ENCODE measurements around the gene BAAT. TPM values are rescaled to one million over a fixed set of nuclear protein-coding genes. Genes with fewer than 3 reads are reported as not detected.

The BAAT gene
- polyA plus RNA-seq, 1 donor: 0.60 TPM

- no peaks in the 10 kb centered on the region for H3K9me3 ChIP-seq (ENCODE audit: control insufficient read depth, low read depth, low read length)
- no peaks in the 10 kb centered on the region for H3K27me3 ChIP-seq (ENCODE audit: control insufficient read depth, insufficient read depth, low read length)
- H3K36me3 ChIP-seq (ENCODE audit: control insufficient read depth, insufficient read depth, low read length): no peaks in the 10 kb centered on the region
- H3K27ac ChIP-seq (ENCODE audit: low read length): no peak overlapping the region
- H3K4me3 ChIP-seq (ENCODE audit: low read length): no peak overlapping the region
- DNase-seq: no peak
- peaks cover 15% of the 10 kb centered on the region for H3K4me1 ChIP-seq (ENCODE audit: control insufficient read depth, insufficient read depth, low read length)
- WGBS (ENCODE audit: insufficient coverage, low lambda C conversion rate): no CpG with 5 or more reads among the region's 5 CpGs
Observed at GRCh38 chr9:101362450-101362849, 22.4 kb downstream of the BAAT start.

DNA sequence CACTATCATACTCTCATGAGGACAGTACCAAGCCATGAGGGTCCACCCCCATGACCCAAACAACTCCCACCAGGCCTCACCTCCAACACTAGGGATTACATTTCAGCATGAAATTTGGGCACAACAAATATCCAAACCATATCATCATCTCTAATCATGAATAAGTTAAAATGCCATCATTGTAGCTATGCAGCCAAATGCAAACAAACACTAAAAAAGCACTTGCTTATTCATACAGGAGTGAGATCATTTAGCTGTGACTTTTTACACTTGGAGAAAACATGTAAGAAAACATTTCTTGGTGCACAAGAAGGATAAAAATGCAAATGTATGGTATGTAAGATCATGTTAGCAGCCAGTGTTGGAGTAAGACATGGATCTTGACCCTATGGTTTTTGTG, 24.2 kb downstream of the BAAT start:
- Histone ChIP-seq H3K4me1 (ENCODE audit: control insufficient read depth, insufficient read depth, low read length) (peaks cover 7% of the 10 kb centered on the region), H3K36me3 (ENCODE audit: control insufficient read depth, insufficient read depth, low read length) (no peaks in the 10 kb centered on the region), H3K4me3 (ENCODE audit: low read length) (no peak overlapping the region), H3K9me3 (ENCODE audit: control insufficient read depth, low read depth, low read length) (no peaks in the 10 kb centered on the region), H3K27me3 (ENCODE audit: control insufficient read depth, insufficient read depth, low read length) (no peaks in the 10 kb centered on the region), H3K27ac (ENCODE audit: low read length) (no peak overlapping the region)
- no peak for DNase-seq

DNA sequence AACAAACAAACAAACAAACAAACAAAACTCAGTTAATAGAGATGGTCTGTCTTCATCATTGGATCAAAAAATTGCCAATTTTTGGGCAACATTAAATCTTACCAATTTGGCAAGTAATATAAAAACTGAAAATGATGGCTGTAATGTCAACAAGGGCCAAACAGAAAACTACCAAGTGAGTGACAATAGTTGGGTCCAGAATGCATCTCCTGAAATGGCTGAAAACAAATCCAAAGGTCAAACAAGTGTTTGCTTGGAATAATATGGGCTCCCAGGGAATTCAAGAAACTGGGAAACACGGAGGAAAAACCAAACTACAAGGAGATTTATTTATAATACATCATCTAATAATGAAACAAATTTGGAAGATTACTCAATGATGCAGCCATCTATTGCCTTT, 25.1 kb downstream of the BAAT start:
- Histone ChIP-seq H3K4me1 (ENCODE audit: control insufficient read depth, insufficient read depth, low read length) (peaks cover 14% of the 10 kb centered on the region), H3K4me3 (ENCODE audit: low read length) (no peak overlapping the region), H3K36me3 (ENCODE audit: control insufficient read depth, insufficient read depth, low read length) (no peaks in the 10 kb centered on the region), H3K27me3 (ENCODE audit: control insufficient read depth, insufficient read depth, low read length) (no peaks in the 10 kb centered on the region), H3K27ac (ENCODE audit: low read length) (no peak overlapping the region), H3K9me3 (ENCODE audit: control insufficient read depth, low read depth, low read length) (no peaks in the 10 kb centered on the region)
- no CpG with 5 or more reads among the region's 1 CpG for WGBS (ENCODE audit: insufficient coverage, low lambda C conversion rate)
- DNase-seq: no peak

GRCh38 chr9:101356619-101357018, 28.2 kb downstream of the BAAT start:
- H3K36me3 ChIP-seq (ENCODE audit: control insufficient read depth, insufficient read depth, low read length): no peaks in the 10 kb centered on the region
- no peaks in the 10 kb centered on the region for H3K9me3 ChIP-seq (ENCODE audit: control insufficient read depth, low read depth, low read length)
- H3K4me1 ChIP-seq (ENCODE audit: control insufficient read depth, insufficient read depth, low read length): peaks cover 29% of the 10 kb centered on the region
- no peak for DNase-seq
- no peaks in the 10 kb centered on the region for H3K27me3 ChIP-seq (ENCODE audit: control insufficient read depth, insufficient read depth, low read length)
- no peak overlapping the region for H3K4me3 ChIP-seq (ENCODE audit: low read length)
- WGBS (ENCODE audit: insufficient coverage, low lambda C conversion rate): no CpG with 5 or more reads among the region's 1 CpG
- H3K27ac ChIP-seq (ENCODE audit: low read length): no peak overlapping the region

GRCh38 chr9:101354765-101355708, 29.8 kb downstream of the BAAT start:
- H3K27ac ChIP-seq (ENCODE audit: low read length): peak overlapping the region; percentile 89
- no peaks in the 10 kb centered on the region for H3K9me3 ChIP-seq (ENCODE audit: control insufficient read depth, low read depth, low read length)
- peak; percentile 31 to 67 for DNase-seq
- H3K4me3 ChIP-seq (ENCODE audit: low read length): no peak overlapping the region
- peaks cover 29% of the 10 kb centered on the region for H3K4me1 ChIP-seq (ENCODE audit: control insufficient read depth, insufficient read depth, low read length)
- 30% methylated on average over 3 of the region's 7 CpGs for WGBS (ENCODE audit: insufficient coverage, low lambda C conversion rate)
- H3K36me3 ChIP-seq (ENCODE audit: control insufficient read depth, insufficient read depth, low read length): no peaks in the 10 kb centered on the region
- no peaks in the 10 kb centered on the region for H3K27me3 ChIP-seq (ENCODE audit: control insufficient read depth, insufficient read depth, low read length)

DNA sequence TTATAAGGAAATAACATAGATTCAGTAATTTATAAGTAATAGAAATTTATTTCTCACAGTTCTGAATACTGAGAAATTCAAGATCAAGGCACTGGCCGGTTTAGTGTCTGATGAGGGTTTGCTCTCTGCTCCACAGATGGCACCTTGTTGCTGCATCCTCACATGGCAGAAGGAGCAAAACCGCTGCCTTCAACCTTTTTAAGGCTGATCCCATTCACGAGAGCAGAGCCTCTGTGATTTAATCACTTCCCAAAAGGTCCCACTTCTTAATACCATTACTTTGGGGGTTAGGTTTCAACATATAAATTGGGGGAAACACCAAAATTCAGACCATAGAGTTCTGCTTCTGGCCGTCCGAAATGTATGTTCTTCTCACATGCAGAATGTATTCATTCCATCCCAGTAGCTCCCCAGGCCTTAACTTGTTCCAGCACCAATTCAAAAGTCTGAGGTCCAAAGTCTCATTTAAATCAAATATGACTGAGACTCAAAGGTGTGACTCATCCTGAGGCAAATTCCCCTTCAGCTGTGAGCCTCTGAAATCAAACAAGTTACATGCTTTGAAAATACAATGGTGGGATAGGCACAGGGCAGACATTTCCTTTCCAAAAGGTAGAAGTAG, 30.6 kb downstream of the BAAT start:
- Histone ChIP-seq H3K27ac (ENCODE audit: low read length) (peak overlapping the region; percentile 89), H3K36me3 (ENCODE audit: control insufficient read depth, insufficient read depth, low read length) (no peaks in the 10 kb centered on the region), H3K4me1 (ENCODE audit: control insufficient read depth, insufficient read depth, low read length) (peaks cover 29% of the 10 kb centered on the region), H3K4me3 (ENCODE audit: low read length) (no peak overlapping the region), H3K27me3 (ENCODE audit: control insufficient read depth, insufficient read depth, low read length) (no peaks in the 10 kb centered on the region), H3K9me3 (ENCODE audit: control insufficient read depth, low read depth, low read length) (no peaks in the 10 kb centered on the region)
- DNase-seq: peak; percentile 60 to 86
- 100% methylated on average over 1 of the region's 5 CpGs for WGBS (ENCODE audit: insufficient coverage, low lambda C conversion rate)

- H3K27ac ChIP-seq (ENCODE audit: low read length): peak overlapping the region; percentile 0
Observed at GRCh38 chr9:101353683-101354082, 31.1 kb downstream of the BAAT start.

DNA sequence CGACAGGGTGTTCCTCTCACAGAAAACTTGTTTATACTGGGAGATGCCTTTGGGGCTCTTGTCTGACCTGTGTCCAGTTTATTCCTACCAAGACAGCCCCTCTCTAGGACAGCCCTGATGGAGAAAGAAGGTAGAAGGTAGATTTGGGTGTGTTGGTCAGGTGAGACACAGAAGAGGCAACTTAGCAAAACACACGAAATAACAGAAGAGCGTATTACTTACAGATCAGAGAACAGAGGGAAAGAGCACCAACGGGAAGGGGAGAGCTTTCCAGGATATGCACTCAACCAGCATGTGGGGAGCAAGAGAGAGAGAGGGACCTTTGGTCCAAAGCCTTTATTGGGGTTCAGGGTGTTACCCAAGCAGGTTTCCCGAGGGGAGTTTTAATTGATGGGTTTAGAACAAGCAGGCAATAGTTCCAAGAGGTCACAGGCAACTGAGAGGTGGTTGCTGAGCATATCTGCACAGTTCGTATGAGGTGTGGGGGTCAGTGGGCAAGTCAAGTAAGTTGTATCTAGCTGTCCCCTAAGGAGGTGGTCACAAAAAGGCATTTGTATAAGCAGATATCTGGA, 31.8 kb downstream of the BAAT start:
- H3K27me3 ChIP-seq (ENCODE audit: control insufficient read depth, insufficient read depth, low read length): no peaks in the 10 kb centered on the region
- no peaks in the 10 kb centered on the region for H3K36me3 ChIP-seq (ENCODE audit: control insufficient read depth, insufficient read depth, low read length)
- H3K4me1 ChIP-seq (ENCODE audit: control insufficient read depth, insufficient read depth, low read length): peaks cover 29% of the 10 kb centered on the region
- peak in 1 of 2 donors; percentile 52 for DNase-seq
- no CpG with 5 or more reads among the region's 6 CpGs for WGBS (ENCODE audit: insufficient coverage, low lambda C conversion rate)
- peak overlapping the region; percentile 3 for H3K27ac ChIP-seq (ENCODE audit: low read length)
- no peaks in the 10 kb centered on the region for H3K9me3 ChIP-seq (ENCODE audit: control insufficient read depth, low read depth, low read length)
- no peak overlapping the region for H3K4me3 ChIP-seq (ENCODE audit: low read length)

More at GRCh38 chr9:101353683-101354082, 31.1 kb downstream of the BAAT start:
- no peaks in the 10 kb centered on the region for H3K9me3 ChIP-seq (ENCODE audit: control insufficient read depth, low read depth, low read length)
- no peak overlapping the region for H3K4me3 ChIP-seq (ENCODE audit: low read length)
- H3K36me3 ChIP-seq (ENCODE audit: control insufficient read depth, insufficient read depth, low read length): no peaks in the 10 kb centered on the region
- no peak for DNase-seq
- 87% methylated on average over 2 of the region's 2 CpGs for WGBS (ENCODE audit: insufficient coverage, low lambda C conversion rate)
- peaks cover 29% of the 10 kb centered on the region for H3K4me1 ChIP-seq (ENCODE audit: control insufficient read depth, insufficient read depth, low read length)
- H3K27me3 ChIP-seq (ENCODE audit: control insufficient read depth, insufficient read depth, low read length): no peaks in the 10 kb centered on the region

- Histone ChIP-seq H3K4me1 (ENCODE audit: control insufficient read depth, insufficient read depth, low read length) (peaks cover 21% of the 10 kb centered on the region), H3K36me3 (ENCODE audit: control insufficient read depth, insufficient read depth, low read length) (no peaks in the 10 kb centered on the region), H3K4me3 (ENCODE audit: low read length) (no peak overlapping the region), H3K9me3 (ENCODE audit: control insufficient read depth, low read depth, low read length) (no peaks in the 10 kb centered on the region), H3K27me3 (ENCODE audit: control insufficient read depth, insufficient read depth, low read length) (no peaks in the 10 kb centered on the region), H3K27ac (ENCODE audit: low read length) (no peak overlapping the region)
- no peak for DNase-seq
- 75% methylated on average over 1 of the region's 1 CpG for WGBS (ENCODE audit: insufficient coverage, low lambda C conversion rate)
Observed at GRCh38 chr9:101350285-101350684, 34.5 kb downstream of the BAAT start.

- Histone ChIP-seq H3K27me3 (ENCODE audit: control insufficient read depth, insufficient read depth, low read length) (no peaks in the 10 kb centered on the region), H3K27ac (ENCODE audit: low read length) (no peak overlapping the region), H3K9me3 (ENCODE audit: control insufficient read depth, low read depth, low read length) (no peaks in the 10 kb centered on the region), H3K4me1 (ENCODE audit: control insufficient read depth, insufficient read depth, low read length) (no peaks in the 10 kb centered on the region), H3K4me3 (ENCODE audit: low read length) (no peak overlapping the region), H3K36me3 (ENCODE audit: control insufficient read depth, insufficient read depth, low read length) (no peaks in the 10 kb centered on the region)
- DNase-seq: no peak
- WGBS (ENCODE audit: insufficient coverage, low lambda C conversion rate): no CpG with 5 or more reads among the region's 1 CpG
Observed at GRCh38 chr9:101342595-101342994, 42.2 kb downstream of the BAAT start.

Data from large intestine (tissue), 3 donors.